Natural killer cell (primary cell): ENCODE data around the gene TP53BP2. TPM values are rescaled to one million over a fixed set of nuclear protein-coding genes. Genes with fewer than 3 reads are reported as not detected.
A peak's percentile ranks its signal among the peaks of the same experiment; 100 is the strongest.

Experiments used
- ATAC-seq, 3 donors: fragments of 150-1000 bp in 2 of 3; fragments of 200-7000 bp in 1 of 3; cut with Tn5 transposase; 1 replicate in 1 of 3; 2 replicates in 2 of 3; pipeline ENCODE4 v1.10.0; 2021; ENCODE audit warnings: mild to moderate bottlenecking in 2 of 3, moderate library complexity in 2 of 3
- DNase-seq, 2 donors: peaks; one replicate each; pipeline versions ENCODE4 v3.0.0 to v3.0.0-alpha.2; 2013 to 2021; ENCODE audit warnings: mixed read lengths in 1 of 2
- H3K27ac ChIP-seq: one replicate; pipeline ENCODE4 v1.5.1; 2013; ENCODE audit warnings: mild to moderate bottlenecking, low read length
- H3K27me3 ChIP-seq: one replicate; pipeline ENCODE4 v1.6.1; 2013; ENCODE audit warnings: low read length; ENCODE audit not compliant: control insufficient read depth, insufficient read depth
- H3K36me3 ChIP-seq: one replicate; pipeline ENCODE4 v1.6.1; 2013; ENCODE audit warnings: low read length; ENCODE audit not compliant: control insufficient read depth, insufficient read depth
- H3K4me1 ChIP-seq: one replicate; pipeline ENCODE4 v1.6.1; 2013; ENCODE audit warnings: low read length; ENCODE audit not compliant: control insufficient read depth, insufficient read depth
- H3K4me3 ChIP-seq: one replicate; pipeline ENCODE4 v1.5.1; 2013; ENCODE audit warnings: low read length
- H3K9me3 ChIP-seq: one replicate; pipeline ENCODE4 v1.6.1; 2013; ENCODE audit warnings: low read length; ENCODE audit not compliant: control insufficient read depth, insufficient read depth
- H3K27ac Mint-ChIP-seq, 2 donors: one replicate each; pipeline ENCODE4 v1.8.0; 2022; ENCODE audit warnings: mild to moderate bottlenecking in 2 of 2, mixed read lengths in 2 of 2, moderate library complexity in 1 of 2
- H3K27me3 Mint-ChIP-seq, 2 donors: one replicate each; pipeline ENCODE4 v1.8.0; 2022; ENCODE audit warnings: low read depth in 2 of 2, mixed read lengths in 2 of 2
- H3K36me3 Mint-ChIP-seq: one replicate; pipeline ENCODE4 v1.8.0; 2022; ENCODE audit warnings: mixed read lengths
- H3K4me1 Mint-ChIP-seq, 2 donors: one replicate each; pipeline ENCODE4 v1.8.0; 2022; ENCODE audit warnings: mixed read lengths in 2 of 2
- H3K4me3 Mint-ChIP-seq: one replicate; pipeline ENCODE4 v1.8.0; 2022; ENCODE audit warnings: mild to moderate bottlenecking, moderate library complexity, mixed read lengths
- H3K9me3 Mint-ChIP-seq, 2 donors: one replicate each; pipeline ENCODE4 v1.8.0; 2022; ENCODE audit warnings: mixed read lengths in 2 of 2
- CTCF ChIP-seq: fragments of 200-600 bp; IDR thresholded peaks from one replicate; pipeline ENCODE4 v1.8.0; 2022; ENCODE audit warnings: antibody characterized with exemption
- WGBS: methylation state at CpG from one replicate; pipeline ENCODE4 v1.1.7; 2013; ENCODE audit warnings: missing lambda C conversion rate; ENCODE audit not compliant: insufficient coverage; 5-methylcytosine and 5-hydroxymethylcytosine counted together
- intact Hi-C: fragments of 100-400 bp; cut with micrococcal nuclease; formaldehyde crosslinking; loops from one replicate; pipeline ENCODE4 v1.14.2; 2022
- total RNA-seq, 4 donors: library from RNA; stranded (reverse); fragments of 120-200 nt in 1 of 4; gene quantifications; one replicate each; pipeline versions ENCODE4 v1.2.3 to v1.2.4, GENCODE V29; 2013 to 2022

TP53BP2 gene
- total RNA-seq, 3 donors from 2014 or later (not counting 1 experiment from before 2014, with no cell fraction given), result 69.7 to 93.7 (median 78.8) TPM

GRCh38 chr1:223828162-223828848 lies 17.4 kb downstream of the TP53BP2 start:
- intact Hi-C loops, result no loop called here
- no peaks in the 10 kb centered on the region for H3K27me3 Mint-ChIP-seq
- H3K4me1 Mint-ChIP-seq, result peaks cover 37 to 61% of the 10 kb centered on the region in 2 donors
- no peak overlapping the region for H3K27ac ChIP-seq
- no peaks in the 10 kb centered on the region for H3K9me3 Mint-ChIP-seq
- H3K36me3 Mint-ChIP-seq, result no peaks in the 10 kb centered on the region
- H3K27me3 ChIP-seq, result no peaks in the 10 kb centered on the region
- no peak for ATAC-seq
- no peak overlapping the region for H3K4me3 Mint-ChIP-seq
- peaks cover 14% of the 10 kb centered on the region for H3K4me1 ChIP-seq
- TF ChIP-seq CTCF, result no peak
- H3K36me3 ChIP-seq, result no peaks in the 10 kb centered on the region
- no peaks in the 10 kb centered on the region for H3K9me3 ChIP-seq
- no peak overlapping the region for H3K27ac Mint-ChIP-seq
- H3K4me3 ChIP-seq, result no peak overlapping the region
- WGBS, result 83% methylated on average over 2 of the region's 6 CpGs
- no peak for DNase-seq

- ATAC-seq (no peak), DNase-seq (no peak)
- no peak for TF ChIP-seq CTCF
- H3K4me1 ChIP-seq, result peaks cover 9% of the 10 kb centered on the region
- H3K4me1 Mint-ChIP-seq, result peaks cover 43 to 58% of the 10 kb centered on the region in 2 donors
- no peaks in the 10 kb centered on the region for H3K9me3 Mint-ChIP-seq
- intact Hi-C loops, result no loop called here
- H3K36me3 ChIP-seq, result no peaks in the 10 kb centered on the region
- no peak overlapping the region for H3K4me3 Mint-ChIP-seq
- no peaks in the 10 kb centered on the region for H3K27me3 Mint-ChIP-seq
- H3K4me3 ChIP-seq, result no peak overlapping the region
- no peak overlapping the region for H3K27ac ChIP-seq
- WGBS, result 88% methylated on average over 3 of the region's 3 CpGs
- no peaks in the 10 kb centered on the region for H3K36me3 Mint-ChIP-seq
- H3K27ac Mint-ChIP-seq, result no peak overlapping the region
- no peaks in the 10 kb centered on the region for H3K9me3 ChIP-seq
- no peaks in the 10 kb centered on the region for H3K27me3 ChIP-seq
Observed at GRCh38 chr1:223827193-223827663, 18.5 kb downstream of the TP53BP2 start.

- no peak overlapping the region for H3K4me3 ChIP-seq
- no peaks in the 10 kb centered on the region for H3K9me3 ChIP-seq
- H3K27ac ChIP-seq, result peak overlapping the region; percentile 14
- Mint-ChIP-seq H3K4me1 (peaks cover 48 to 51% of the 10 kb centered on the region in 2 donors), H3K27ac (peak overlapping the region; percentile 37 to 55), H3K36me3 (no peaks in the 10 kb centered on the region), H3K27me3 (no peaks in the 10 kb centered on the region), H3K9me3 (no peaks in the 10 kb centered on the region), H3K4me3 (peak overlapping the region; percentile 51)
- intact Hi-C loops, result no loop called here
- no peaks in the 10 kb centered on the region for H3K27me3 ChIP-seq
- TF ChIP-seq CTCF, result no peak
- ATAC-seq (peak; percentile 61 to 69 (median 66)), DNase-seq (no peak)
- no peaks in the 10 kb centered on the region for H3K36me3 ChIP-seq
- peaks cover 9% of the 10 kb centered on the region for H3K4me1 ChIP-seq
- WGBS, result 33% methylated on average over 9 of the region's 11 CpGs
Observed at GRCh38 chr1:223825767-223826748, 19.7 kb downstream of the TP53BP2 start.
